ENCODE measurements around the gene SPANXN1.
"Not testable (repeated sequence)": the region's sequence is repeated elsewhere in the genome, so short reads cannot be mapped to it uniquely, and the experiment has no call there.

Gene SPANXN1, protein sequence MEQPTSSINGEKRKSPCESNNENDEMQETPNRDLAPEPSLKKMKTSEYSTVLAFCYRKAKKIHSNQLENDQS

DNA sequence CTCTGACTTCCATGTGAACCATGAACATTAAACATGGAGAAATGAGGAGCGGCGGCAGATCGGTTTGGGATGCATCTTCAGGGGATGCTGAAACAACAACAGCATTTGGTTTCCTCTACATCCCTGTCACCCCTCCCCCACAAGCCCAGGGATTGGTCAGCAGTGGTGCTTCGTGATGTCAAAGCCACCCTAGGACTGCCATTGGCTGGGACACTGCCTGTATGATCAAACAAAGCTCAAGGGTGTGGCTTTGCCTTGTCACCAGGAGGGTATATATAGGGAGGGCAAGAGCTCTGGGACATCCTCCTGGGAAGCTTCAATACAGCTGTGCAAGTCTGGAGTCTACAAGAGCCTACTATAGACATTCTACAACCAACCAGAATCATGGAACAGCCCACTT lies at the start of gene SPANXN1:
Gene SPANXN1, plus strand, starts transcription at position 301 of the 400 bp plus-strand sequence. Its CDS starts 84 bp downstream, at position 385.
- not testable (repeated sequence) for DNase-seq (ENCODE audit: low read depth)

DNA sequence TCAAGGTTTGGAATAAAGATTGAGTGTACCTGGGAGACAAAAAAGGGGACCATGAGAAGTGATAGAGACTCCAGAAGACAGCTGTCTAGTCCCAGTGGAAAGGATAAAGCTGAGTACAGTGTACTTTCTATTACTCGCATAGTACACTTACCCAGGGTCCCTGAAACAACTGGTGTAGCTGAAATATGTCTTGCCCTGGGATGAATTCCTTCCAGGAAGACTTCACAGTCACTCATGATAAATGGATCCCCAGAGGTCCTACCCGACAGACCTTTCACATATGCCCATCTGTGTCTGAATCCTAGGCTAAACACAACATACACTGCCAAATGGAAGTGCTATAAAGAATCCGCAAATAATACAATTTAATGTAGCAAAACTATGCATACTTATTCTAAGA lies 48.2 kb upstream of the SPANXN1 start:
- no peak for DNase-seq (ENCODE audit: low read depth)

- DNase-seq (ENCODE audit: low read depth), result no peak
These were observed 33.8 kb upstream of the SPANXN1 start for GRCh38 chrX:145213504-145213903.

DNA sequence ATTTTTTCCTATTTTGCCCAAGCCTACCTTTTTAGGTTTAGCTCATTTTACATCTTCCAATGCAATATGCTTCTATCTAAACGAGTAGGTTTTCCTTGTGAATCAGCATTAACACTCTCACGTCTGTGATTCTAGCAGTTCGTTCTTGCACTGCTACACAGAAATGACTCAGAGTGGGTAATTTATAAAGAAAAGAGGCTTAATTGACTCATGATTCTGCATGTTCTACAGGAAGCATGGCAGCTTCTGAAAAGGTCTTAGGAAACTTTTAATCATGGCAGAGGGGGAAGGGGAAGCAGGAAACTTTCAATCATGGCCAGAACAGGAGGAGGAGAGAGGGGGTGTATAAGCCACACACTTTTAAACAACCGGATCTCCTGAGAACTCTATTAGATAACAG lies 44.9 kb downstream of the SPANXN1 start:
- no peak for DNase-seq (ENCODE audit: low read depth)

Data from fibroblast of gingiva (primary cell).